Bone marrow (tissue), 2 donors: ENCODE data around the gene AADAC.
"Not testable (repeated sequence)": the region's sequence is repeated elsewhere in the genome, so short reads cannot be mapped to it uniquely, and the experiment has no call there.

Experiments used
- DNase-seq, 2 donors: peaks; one replicate each; lab custom pipeline; 2025; lab: John Stamatoyannopoulos, UW

Gene AADAC

GRCh38 chr3:151813799-151814198, at the start of gene AADAC:
TSS of gene AADAC (plus strand) at chr3:151814116. CDS start at chr3:151814163, 47 bp downstream.
- DNase-seq, result no peak

- DNase-seq, result not testable (repeated sequence)
These were observed 49.2 kb upstream of the AADAC start for GRCh38 chr3:151764699-151765098.

GRCh38 chr3:151765685-151766084, 48.2 kb upstream of the AADAC start:
- DNase-seq, result no peak

GRCh38 chr3:151766454-151766853, 47.5 kb upstream of the AADAC start:
- no peak for DNase-seq

- DNase-seq, result no peak
These were observed 45.5 kb upstream of the AADAC start for GRCh38 chr3:151768393-151768930.

GRCh38 chr3:151769175-151769574, 44.7 kb upstream of the AADAC start:
- no peak for DNase-seq

- DNase-seq, result no peak
These were observed 43.0 kb upstream of the AADAC start for GRCh38 chr3:151770956-151771355.

GRCh38 chr3:151772825-151773480, 41.0 kb upstream of the AADAC start:
- DNase-seq, result no peak

- no peak for DNase-seq
These were observed 39.7 kb upstream of the AADAC start for GRCh38 chr3:151774235-151774634.

- DNase-seq, result no peak
These were observed 39.0 kb upstream of the AADAC start for GRCh38 chr3:151774910-151775309.

- no peak for DNase-seq
These were observed 38.3 kb upstream of the AADAC start for GRCh38 chr3:151775314-151776258.

GRCh38 chr3:151776259-151776740, 37.6 kb upstream of the AADAC start:
- no peak for DNase-seq

GRCh38 chr3:151777880-151778279, 36.0 kb upstream of the AADAC start:
- no peak for DNase-seq

- no peak for DNase-seq
These were observed 26.3 kb upstream of the AADAC start for GRCh38 chr3:151787626-151788025.

- no peak for DNase-seq
These were observed 25.5 kb upstream of the AADAC start for GRCh38 chr3:151788401-151788800.

- no peak for DNase-seq
These were observed 24.0 kb upstream of the AADAC start for GRCh38 chr3:151789853-151790463.

- not testable (repeated sequence) for DNase-seq
These were observed 23.2 kb upstream of the AADAC start for GRCh38 chr3:151790763-151791162.

GRCh38 chr3:151792411-151792810, 21.5 kb upstream of the AADAC start:
- DNase-seq, result no peak

- DNase-seq, result no peak
These were observed 20.3 kb upstream of the AADAC start for GRCh38 chr3:151793636-151794035.

- no peak for DNase-seq
These were observed 19.8 kb upstream of the AADAC start for GRCh38 chr3:151794080-151794479.

- no peak for DNase-seq
These were observed 18.6 kb upstream of the AADAC start for GRCh38 chr3:151795276-151795675.

GRCh38 chr3:151796105-151796680, 17.7 kb upstream of the AADAC start:
- DNase-seq, result no peak
